HepG2 (cell line): ENCODE data around the gene SLC23A2. TPM values are rescaled to one million over a fixed set of nuclear protein-coding genes. Genes with fewer than 3 reads are reported as not detected.
A peak's percentile ranks its signal among the peaks of the same experiment; 100 is the strongest.

ENCODE experiments used
- ATM ChIP-seq: fragments of 450-650 bp; IDR thresholded peaks from 2 replicates; pipeline ENCODE4 v1.7.1; 2017; ENCODE audit warnings: mild to moderate bottlenecking, borderline replicate concordance
- CBX1 ChIP-seq: IDR thresholded peaks from one replicate; pipeline ENCODE4 v1.6.1; 2016; ENCODE audit warnings: antibody characterized with exemption, low read depth
- CHD4 ChIP-seq: fragments of 200-600 bp; sonication (generic); IDR thresholded peaks from 2 replicates; pipeline ENCODE4 v1.7.0; 2017; ENCODE audit warnings: mild to moderate bottlenecking, low read length, borderline replicate concordance
- ETV5 ChIP-seq: IDR thresholded peaks from 2 replicates; pipeline ENCODE4 v1.6.1; 2018; ENCODE audit warnings: missing biosample characterization, missing genetic modification reagents, inconsistent platforms, borderline replicate concordance
- FOXC1 ChIP-seq: sonication (generic); formaldehyde crosslinking; IDR thresholded peaks from 2 replicates; pipeline ENCODE4 v1.8.0; 2022; ENCODE audit warnings: mild to moderate bottlenecking, missing genetic modification reagents, borderline replicate concordance
- GABPB1 ChIP-seq: IDR thresholded peaks from 2 replicates; pipeline ENCODE4 v1.6.1; 2016; ENCODE audit warnings: mild to moderate bottlenecking, missing genetic modification reagents, moderate library complexity, missing compliant biosample characterization
- LCORL ChIP-seq, 2 experiments: fragments of 450-650 bp in 1 of 2; sonication (generic) in 1 of 2; formaldehyde crosslinking in 1 of 2; IDR thresholded peaks; 2 replicates each; pipeline versions ENCODE4 v1.5.0 to v1.6.1; 2017 to 2020; ENCODE audit warnings: antibody characterized with exemption in 1 of 2, missing genetic modification reagents in 1 of 2
- NPAS2 ChIP-seq: sonication (generic); formaldehyde crosslinking; IDR thresholded peaks from 2 replicates; pipeline ENCODE4 v1.8.0; 2022; ENCODE audit warnings: mild to moderate bottlenecking, missing genetic modification reagents, borderline replicate concordance
- PPARG ChIP-seq: conservative IDR thresholded peaks from 2 replicates; pipeline ENCODE4 v1.6.1; 2016; ENCODE audit warnings: missing biosample characterization, missing genetic modification reagents
- RFX3 ChIP-seq: IDR thresholded peaks from 2 replicates; pipeline ENCODE4 v1.6.1; 2016; ENCODE audit warnings: missing biosample characterization, missing genetic modification reagents
- SMARCC2 ChIP-seq: fragments of 450-650 bp; IDR thresholded peaks from 2 replicates; pipeline ENCODE4 v1.6.1; 2017; ENCODE audit warnings: antibody characterized with exemption, mild to moderate bottlenecking
- SOX13 ChIP-seq, 3 experiments: fragments of 450-650 bp in 1 of 3; sonication (generic) in 1 of 3; formaldehyde crosslinking in 1 of 3; IDR thresholded peaks in 2 of 3; conservative IDR thresholded peaks in 1 of 3; 2 replicates each; pipeline versions ENCODE4 v1.5.0 to v1.6.1; 2016 to 2020; ENCODE audit warnings: antibody characterized with exemption in 1 of 3, mild to moderate bottlenecking in 1 of 3, missing compliant biosample characterization in 1 of 3, missing genetic modification reagents in 1 of 3, moderate library complexity in 1 of 3
- TOE1 ChIP-seq: sonication (generic); formaldehyde crosslinking; IDR thresholded peaks from 2 replicates; pipeline ENCODE4 v1.4.0; 2020; ENCODE audit warnings: mild to moderate bottlenecking, missing genetic modification reagents
- ZNF34 ChIP-seq: sonication (generic); formaldehyde crosslinking; IDR thresholded peaks from 2 replicates; pipeline ENCODE4 v1.4.0; 2020; ENCODE audit warnings: mild to moderate bottlenecking, missing genetic modification reagents, borderline replicate concordance
- ZNF557 ChIP-seq: sonication (generic); formaldehyde crosslinking; IDR thresholded peaks from 2 replicates; pipeline ENCODE4 v1.4.0; 2020; ENCODE audit warnings: missing genetic modification reagents
- ZNF562 ChIP-seq: sonication (generic); formaldehyde crosslinking; IDR thresholded peaks from 2 replicates; pipeline ENCODE4 v1.8.0; 2022; ENCODE audit warnings: missing genetic modification reagents, borderline replicate concordance
- ZNF563 ChIP-seq: sonication (generic); formaldehyde crosslinking; IDR thresholded peaks from 2 replicates; pipeline ENCODE4 v1.8.0; 2022; ENCODE audit warnings: mild to moderate bottlenecking, moderate library complexity, missing genetic modification reagents
- ZNF720 ChIP-seq: sonication (generic); formaldehyde crosslinking; IDR thresholded peaks from 2 replicates; pipeline ENCODE4 v1.4.0; 2020; ENCODE audit warnings: missing genetic modification reagents
- ZNF737 ChIP-seq: sonication (generic); formaldehyde crosslinking; IDR thresholded peaks from 2 replicates; pipeline ENCODE4 v1.5.0; 2020; ENCODE audit warnings: missing genetic modification reagents, mild to moderate bottlenecking, borderline replicate concordance
- ZSCAN9 ChIP-seq: IDR thresholded peaks from 2 replicates; pipeline ENCODE4 v1.6.1; 2016; ENCODE audit warnings: borderline replicate concordance
- polyA plus RNA-seq, 8 experiments: library from polyadenylated mRNA; depleted of rRNA in 3 of 8; stranded (reverse) in 7 of 8; unstranded in 1 of 8; fragments of >200 nt; fragmentation: Illumina TruSeq in 4 of 8; extraction: Trizol in 4 of 8; gene quantifications; 2 replicates each; pipeline versions ENCODE4 v1.2.1 to v1.2.3, GENCODE V29; 2011 to 2016; ENCODE audit warnings: low read depth in 4 of 8, missing spikeins in 1 of 8, mixed read lengths in 1 of 8; ENCODE audit not compliant: insufficient read depth in 1 of 8
- total RNA-seq, 5 experiments: library from RNA; depleted of rRNA; stranded (reverse); fragments of >200 nt; fragmentation: Illumina TruSeq; extraction: Trizol; gene quantifications; 2 replicates each; pipeline ENCODE4 v1.2.3, GENCODE V29; 2016; ENCODE audit warnings: low read depth in 1 of 5
- TF ChIP-seq, protein P1 (sequence below), 2 experiments: sonication (generic) in 1 of 2; formaldehyde crosslinking in 1 of 2; IDR thresholded peaks; 2 replicates each; pipeline versions ENCODE4 v1.4.0 to v1.6.1; 2016 to 2020; ENCODE audit warnings: borderline replicate concordance in 1 of 2, low read depth in 1 of 2, mild to moderate bottlenecking in 1 of 2, missing genetic modification reagents in 1 of 2
- TF ChIP-seq, protein P2 (sequence below): sonication (generic); formaldehyde crosslinking; IDR thresholded peaks from 2 replicates; pipeline ENCODE4 v1.8.0; 2022; ENCODE audit warnings: missing genetic modification reagents, low read depth, mild to moderate bottlenecking, borderline replicate concordance
- TF ChIP-seq, protein P3 (sequence below): sonication (generic); formaldehyde crosslinking; IDR thresholded peaks from 2 replicates; pipeline ENCODE4 v1.5.0; 2020; ENCODE audit warnings: missing genetic modification reagents, mild to moderate bottlenecking, borderline replicate concordance

Gene SLC23A2
- total and polyA plus RNA-seq, 2 of the 13 experiments (the other 11 are each of a cell fraction or from before 2014, with no cell fraction given): 42.2 to 51.2 TPM

DNA sequence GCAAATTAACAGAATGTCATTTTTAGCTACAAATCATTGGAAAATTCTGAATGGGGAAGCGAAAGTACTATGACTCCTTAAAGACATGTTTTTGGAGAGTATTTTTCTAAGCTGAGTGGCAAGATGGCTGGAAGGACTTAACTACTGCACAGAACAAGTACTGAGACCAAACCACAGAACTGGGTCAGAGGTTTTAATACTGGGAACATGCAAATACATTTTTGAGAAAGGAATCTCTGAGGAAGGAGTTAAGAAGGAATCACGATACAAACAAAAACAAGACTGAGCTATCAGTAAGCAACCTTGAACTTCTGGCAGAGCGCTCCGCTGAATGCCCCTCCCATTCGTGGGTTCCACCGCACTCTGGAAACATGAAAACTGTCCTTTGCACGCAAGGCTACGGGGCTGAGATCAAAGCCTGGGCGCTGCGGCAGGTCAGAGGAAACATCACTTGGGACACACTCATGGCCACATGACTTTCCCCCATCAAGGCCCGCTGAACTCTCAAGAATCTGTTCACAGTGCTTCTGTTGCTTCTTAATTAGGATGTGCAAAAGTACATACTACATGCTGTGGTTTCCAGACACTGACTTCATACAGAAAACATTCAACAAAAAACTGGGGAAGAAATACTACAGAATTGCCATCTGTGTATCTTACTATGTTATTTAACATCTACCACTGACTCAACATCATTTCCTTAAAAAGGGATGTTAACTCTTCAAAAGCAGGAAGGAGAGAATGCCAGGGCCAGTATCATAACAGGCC lies 27.8 kb downstream of the SLC23A2 start (continued):
- TF ChIP-seq CBX1: no peak
- peak; percentile 90; the same call in 1 of the 2 replicates for TF ChIP-seq ZSCAN9 (CRISPR knock-in tag)
- peak; percentile 95 for TF ChIP-seq PPARG (CRISPR knock-in tag)
- no peak for TF ChIP-seq LCORL (IDR thresholded peaks at IDR 0.05)
- TF ChIP-seq LCORL (CRISPR knock-in tag; IDR thresholded peaks at IDR 0.05): peak; percentile 95
- TF ChIP-seq, protein P1, sequence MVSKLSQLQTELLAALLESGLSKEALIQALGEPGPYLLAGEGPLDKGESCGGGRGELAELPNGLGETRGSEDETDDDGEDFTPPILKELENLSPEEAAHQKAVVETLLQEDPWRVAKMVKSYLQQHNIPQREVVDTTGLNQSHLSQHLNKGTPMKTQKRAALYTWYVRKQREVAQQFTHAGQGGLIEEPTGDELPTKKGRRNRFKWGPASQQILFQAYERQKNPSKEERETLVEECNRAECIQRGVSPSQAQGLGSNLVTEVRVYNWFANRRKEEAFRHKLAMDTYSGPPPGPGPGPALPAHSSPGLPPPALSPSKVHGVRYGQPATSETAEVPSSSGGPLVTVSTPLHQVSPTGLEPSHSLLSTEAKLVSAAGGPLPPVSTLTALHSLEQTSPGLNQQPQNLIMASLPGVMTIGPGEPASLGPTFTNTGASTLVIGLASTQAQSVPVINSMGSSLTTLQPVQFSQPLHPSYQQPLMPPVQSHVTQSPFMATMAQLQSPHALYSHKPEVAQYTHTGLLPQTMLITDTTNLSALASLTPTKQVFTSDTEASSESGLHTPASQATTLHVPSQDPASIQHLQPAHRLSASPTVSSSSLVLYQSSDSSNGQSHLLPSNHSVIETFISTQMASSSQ (IDR thresholded peaks at IDR 0.05; ENCODE audit: low read depth): peak; percentile 63; the same call in 1 of the 2 replicates
- TF ChIP-seq, protein P1 (CRISPR knock-in tag; IDR thresholded peaks at IDR 0.05; ENCODE audit: borderline replicate concordance): peak; percentile 95
- no peak for TF ChIP-seq NPAS2 (CRISPR knock-in tag)
- peak; percentile 69; the same call in 1 of the 2 replicates for TF ChIP-seq FOXC1 (CRISPR knock-in tag)
- TF ChIP-seq ZNF737: no peak
- no peak for TF ChIP-seq SMARCC2
- peak; percentile 65; the same call in 1 of the 2 replicates for TF ChIP-seq GABPB1
- peak; percentile 87; the same call in 1 of the 2 replicates for TF ChIP-seq ETV5 (CRISPR knock-in tag)
- no peak for TF ChIP-seq ZNF562 (CRISPR knock-in tag)
- TF ChIP-seq SOX13 (IDR thresholded peaks at IDR 0.05): peak; percentile 80; the same call in 1 of the 2 replicates
- peak in 1 of 2 experiments; percentile 96; a peak in 2 of 4 replicates for TF ChIP-seq SOX13 (CRISPR knock-in tag; conservative IDR thresholded peaks at IDR 0.05 in 1 of 2, IDR thresholded peaks at IDR 0.05 in 1 of 2)
- TF ChIP-seq CHD4: peak; percentile 90; the same call in 1 of the 2 replicates
- TF ChIP-seq ZNF34 (CRISPR knock-in tag): 0 out of 2 replicates have a peak, but pooled peaks have one; percentile 49
- no peak for TF ChIP-seq ZNF563 (CRISPR knock-in tag)
- TF ChIP-seq, protein P2, sequence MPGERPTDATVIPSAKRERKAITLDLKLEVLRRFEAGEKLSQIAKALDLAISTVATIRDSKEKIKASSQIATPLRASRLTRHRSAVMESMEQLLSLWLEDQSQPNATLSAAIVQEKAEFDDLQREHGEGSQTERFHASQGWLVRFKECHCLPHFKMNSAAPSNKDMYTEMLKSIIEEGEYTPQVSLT: no peak
- TF ChIP-seq ZNF557: no peak; the same call in 1 of the 2 replicates
- no peak for TF ChIP-seq ATM
- TF ChIP-seq, protein P3, sequence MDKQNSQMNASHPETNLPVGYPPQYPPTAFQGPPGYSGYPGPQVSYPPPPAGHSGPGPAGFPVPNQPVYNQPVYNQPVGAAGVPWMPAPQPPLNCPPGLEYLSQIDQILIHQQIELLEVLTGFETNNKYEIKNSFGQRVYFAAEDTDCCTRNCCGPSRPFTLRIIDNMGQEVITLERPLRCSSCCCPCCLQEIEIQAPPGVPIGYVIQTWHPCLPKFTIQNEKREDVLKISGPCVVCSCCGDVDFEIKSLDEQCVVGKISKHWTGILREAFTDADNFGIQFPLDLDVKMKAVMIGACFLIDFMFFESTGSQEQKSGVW (CRISPR knock-in tag): no peak
- TF ChIP-seq ZNF720: no peak
- TF ChIP-seq TOE1: peak; percentile 30; the same call in 1 of the 2 replicates
- TF ChIP-seq RFX3 (CRISPR knock-in tag): no peak; the same call in 1 of the 2 replicates
